ENCODE results near the gene CRYBG1.

GRCh38 chr6:106451439-106451838 lies 90.9 kb downstream of the CRYBG1 start:
- TF ChIP-seq CEBPB (IDR thresholded peaks at IDR 0.05; ENCODE audit: borderline replicate concordance in 1 of 2, low read depth in 2 of 2, low read length in 2 of 2) (no peak), EP300 (IDR thresholded peaks at IDR 0.05; ENCODE audit: borderline replicate concordance in 1 of 2, control insufficient read depth in 1 of 2, low read depth in 2 of 2, low read length in 2 of 2) (no peak)
